Liver (tissue), 9 donors: ENCODE data around the gene IGSF1. TPM values are rescaled to one million over a fixed set of nuclear protein-coding genes. Genes with fewer than 3 reads are reported as not detected.

ENCODE experiments used
- DNase-seq: peaks from one replicate; pipeline ENCODE4 v3.0.0-alpha.2; 2017; ENCODE audit warnings: low spot score
- H3K27ac ChIP-seq, 2 donors: one replicate each; pipeline ENCODE4 v1.7.0; 2013; ENCODE audit warnings: inconsistent platforms in 2 of 2, low read length in 2 of 2, control low read depth in 1 of 2, low read depth in 1 of 2, mild to moderate bottlenecking in 1 of 2
- H3K27me3 ChIP-seq, 4 donors: one replicate each; pipeline versions ENCODE4 v1.6.1 to v1.7.0; 2013; ENCODE audit warnings: low read length in 3 of 4, inconsistent platforms in 1 of 4, mild to moderate bottlenecking in 1 of 4, moderate library complexity in 1 of 4; ENCODE audit not compliant: control insufficient read depth in 4 of 4, insufficient read depth in 4 of 4
- H3K36me3 ChIP-seq, 4 donors: one replicate each; pipeline versions ENCODE4 v1.6.1 to v1.7.0; 2013; ENCODE audit warnings: low read length in 3 of 4, mild to moderate bottlenecking in 3 of 4, low read depth in 1 of 4, moderate library complexity in 1 of 4; ENCODE audit not compliant: control insufficient read depth in 4 of 4, insufficient read depth in 3 of 4
- H3K4me1 ChIP-seq, 4 donors: one replicate each; pipeline versions ENCODE4 v1.6.1 to v1.7.0; 2013; ENCODE audit warnings: low read length in 3 of 4, mild to moderate bottlenecking in 3 of 4, moderate library complexity in 1 of 4; ENCODE audit not compliant: control insufficient read depth in 4 of 4, insufficient read depth in 4 of 4
- H3K4me3 ChIP-seq, 3 donors: one replicate each; pipeline versions ENCODE4 v1.6.1 to v1.7.0; 2013; ENCODE audit warnings: low read length in 3 of 3, control low read depth in 1 of 3, low read depth in 1 of 3, mild to moderate bottlenecking in 1 of 3
- H3K9ac ChIP-seq, 2 donors: one replicate each; pipeline ENCODE4 v1.7.0; 2013; ENCODE audit warnings: low read length in 2 of 2, mild to moderate bottlenecking in 2 of 2, moderate library complexity in 2 of 2, control low read depth in 1 of 2, low read depth in 1 of 2
- H3K9me3 ChIP-seq, 4 donors: one replicate each; pipeline versions ENCODE4 v1.6.1 to v1.7.0; 2013; ENCODE audit warnings: low read length in 3 of 4; ENCODE audit not compliant: control insufficient read depth in 4 of 4
- EGR1 ChIP-seq, 2 donors: IDR thresholded peaks; 2 replicates each; pipeline ENCODE4 v1.6.1; 2016 to 2018; ENCODE audit warnings: antibody characterized with exemption in 2 of 2, low read depth in 2 of 2
- FOXA1 ChIP-seq: IDR thresholded peaks from 2 replicates; pipeline ENCODE4 v1.6.1; 2016; ENCODE audit warnings: antibody characterized with exemption
- GABPA ChIP-seq, 2 donors: IDR thresholded peaks in 1 of 2; conservative IDR thresholded peaks in 1 of 2; 2 replicates each; pipeline ENCODE4 v1.6.1; 2016; ENCODE audit warnings: antibody characterized with exemption in 2 of 2, mild to moderate bottlenecking in 1 of 2, moderate library complexity in 1 of 2
- HNF4A ChIP-seq, 2 donors: conservative IDR thresholded peaks; 2 replicates each; pipeline ENCODE4 v1.6.1; 2016; ENCODE audit warnings: antibody characterized with exemption in 2 of 2, mild to moderate bottlenecking in 2 of 2
- HNF4G ChIP-seq: IDR thresholded peaks from 2 replicates; pipeline ENCODE4 v1.6.1; 2016; ENCODE audit warnings: antibody characterized with exemption
- JUND ChIP-seq, 2 donors: IDR thresholded peaks; 2 replicates each; pipeline ENCODE4 v1.6.1; 2016; ENCODE audit warnings: antibody characterized with exemption in 2 of 2
- NR2F2 ChIP-seq: IDR thresholded peaks from 2 replicates; pipeline ENCODE4 v1.6.1; 2016; ENCODE audit warnings: antibody characterized with exemption
- RAD21 ChIP-seq, 2 donors: IDR thresholded peaks; 2 replicates each; pipeline ENCODE4 v1.6.1; 2016; ENCODE audit warnings: antibody characterized with exemption in 2 of 2, mild to moderate bottlenecking in 2 of 2
- RXRA ChIP-seq, 2 donors: IDR thresholded peaks; 2 replicates each; pipeline ENCODE4 v1.6.1; 2017 to 2018; ENCODE audit warnings: antibody characterized with exemption in 2 of 2, mild to moderate bottlenecking in 1 of 2
- SP1 ChIP-seq: IDR thresholded peaks from 2 replicates; pipeline ENCODE4 v1.6.1; 2018; ENCODE audit warnings: antibody characterized with exemption, mild to moderate bottlenecking
- TAF1 ChIP-seq: conservative IDR thresholded peaks from 2 replicates; pipeline ENCODE4 v1.6.1; 2016; ENCODE audit warnings: antibody characterized with exemption, mild to moderate bottlenecking
- WGBS: extraction: QIAGEN DNeasy Blood & Tissue Kit; methylation state at CpG from one replicate; pipeline ENCODE4 v1.1.7; 2013; 5-methylcytosine and 5-hydroxymethylcytosine counted together
- polyA plus RNA-seq, 2 donors: library from polyadenylated mRNA; stranded (reverse) in 1 of 2; unstranded in 1 of 2; fragments of 200-250 nt in 1 of 2; fragments of >200 nt in 1 of 2; fragmentation: Nextera tagmentation in 1 of 2; extraction: Ambion mirVana in 1 of 2; gene quantifications; one replicate each; pipeline versions ENCODE4 v1.2.1 to v1.2.3, GENCODE V29; 2013 to 2015
- total RNA-seq, 2 donors: library from RNA; depleted of rRNA; stranded (reverse); fragments of >200 nt; gene quantifications; one replicate each; pipeline ENCODE4 v1.2.3, GENCODE V29; 2014
- TF ChIP-seq, protein P1 (sequence below): IDR thresholded peaks from 2 replicates; pipeline ENCODE4 v1.6.1; 2016; ENCODE audit warnings: antibody characterized with exemption, mild to moderate bottlenecking
- TF ChIP-seq, protein P2 (sequence below): IDR thresholded peaks from 2 replicates; pipeline ENCODE4 v1.6.1; 2016; ENCODE audit warnings: antibody characterized with exemption
- TF ChIP-seq, protein P3 (sequence below): IDR thresholded peaks from 2 replicates; pipeline ENCODE4 v1.6.1; 2016; ENCODE audit warnings: antibody characterized with exemption
- TF ChIP-seq, protein P4 (sequence below): IDR thresholded peaks from 2 replicates; pipeline ENCODE4 v1.6.1; 2016; ENCODE audit warnings: antibody characterized with exemption
- TF ChIP-seq, protein P5 (sequence below): fragments of 150-350 bp; IDR thresholded peaks from 2 replicates; pipeline ENCODE4 v1.5.1; 2017; ENCODE audit warnings: improper control_type of control experiment, low read depth, low read length; ENCODE audit not compliant: missing input control
- donor health status: healthy.
- donor health status: healthy.
- donor health status: healthy.
- donor health status: healthy.
- donor health status: healthy.

IGSF1 gene
- total and polyA plus RNA-seq, 4 donors = 0.15 to 50.7 (median 0.19) TPM

DNA sequence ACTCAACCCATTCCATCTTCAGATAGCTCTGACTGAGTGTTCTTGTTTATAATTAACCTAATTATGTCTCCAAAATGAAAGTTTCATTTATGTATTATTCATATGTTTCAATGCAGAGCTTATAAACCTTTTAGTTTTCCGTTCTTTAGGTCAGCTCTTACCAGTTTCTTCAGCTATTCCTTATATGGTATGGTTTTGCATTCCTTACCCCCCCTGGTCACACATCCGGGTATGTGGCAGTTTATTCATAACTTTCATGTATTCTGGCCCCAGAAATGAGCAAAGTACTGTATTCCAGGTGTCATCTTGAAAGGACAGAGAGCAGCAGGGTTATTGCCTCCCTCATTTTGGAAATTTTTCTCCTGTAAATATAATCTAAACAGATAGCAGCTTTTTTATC lies 16.8 kb upstream of the IGSF1 start:
- Histone ChIP-seq H3K27me3 (no peaks in the 10 kb centered on the region), H3K9ac (no peak overlapping the region), H3K9me3 (no peaks in the 10 kb centered on the region), H3K36me3 (no peaks in the 10 kb centered on the region), H3K27ac (no peak overlapping the region), H3K4me1 (no peaks in the 10 kb centered on the region), H3K4me3 (no peak overlapping the region)
- no peak for DNase-seq
- TF ChIP-seq, protein P1, sequence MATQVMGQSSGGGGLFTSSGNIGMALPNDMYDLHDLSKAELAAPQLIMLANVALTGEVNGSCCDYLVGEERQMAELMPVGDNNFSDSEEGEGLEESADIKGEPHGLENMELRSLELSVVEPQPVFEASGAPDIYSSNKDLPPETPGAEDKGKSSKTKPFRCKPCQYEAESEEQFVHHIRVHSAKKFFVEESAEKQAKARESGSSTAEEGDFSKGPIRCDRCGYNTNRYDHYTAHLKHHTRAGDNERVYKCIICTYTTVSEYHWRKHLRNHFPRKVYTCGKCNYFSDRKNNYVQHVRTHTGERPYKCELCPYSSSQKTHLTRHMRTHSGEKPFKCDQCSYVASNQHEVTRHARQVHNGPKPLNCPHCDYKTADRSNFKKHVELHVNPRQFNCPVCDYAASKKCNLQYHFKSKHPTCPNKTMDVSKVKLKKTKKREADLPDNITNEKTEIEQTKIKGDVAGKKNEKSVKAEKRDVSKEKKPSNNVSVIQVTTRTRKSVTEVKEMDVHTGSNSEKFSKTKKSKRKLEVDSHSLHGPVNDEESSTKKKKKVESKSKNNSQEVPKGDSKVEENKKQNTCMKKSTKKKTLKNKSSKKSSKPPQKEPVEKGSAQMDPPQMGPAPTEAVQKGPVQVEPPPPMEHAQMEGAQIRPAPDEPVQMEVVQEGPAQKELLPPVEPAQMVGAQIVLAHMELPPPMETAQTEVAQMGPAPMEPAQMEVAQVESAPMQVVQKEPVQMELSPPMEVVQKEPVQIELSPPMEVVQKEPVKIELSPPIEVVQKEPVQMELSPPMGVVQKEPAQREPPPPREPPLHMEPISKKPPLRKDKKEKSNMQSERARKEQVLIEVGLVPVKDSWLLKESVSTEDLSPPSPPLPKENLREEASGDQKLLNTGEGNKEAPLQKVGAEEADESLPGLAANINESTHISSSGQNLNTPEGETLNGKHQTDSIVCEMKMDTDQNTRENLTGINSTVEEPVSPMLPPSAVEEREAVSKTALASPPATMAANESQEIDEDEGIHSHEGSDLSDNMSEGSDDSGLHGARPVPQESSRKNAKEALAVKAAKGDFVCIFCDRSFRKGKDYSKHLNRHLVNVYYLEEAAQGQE = no peak
- TF ChIP-seq HNF4A (conservative IDR thresholded peaks at IDR 0.05) (no peak), EGR1 (IDR thresholded peaks at IDR 0.05; ENCODE audit: low read depth in 2 of 2) (no peak), SP1 (no peak), JUND (IDR thresholded peaks at IDR 0.05) (no peak), HNF4G (no peak), GABPA (IDR thresholded peaks at IDR 0.05 in 1 of 2, conservative IDR thresholded peaks at IDR 0.05 in 1 of 2) (no peak), NR2F2 (no peak), TAF1 (no peak)
- TF ChIP-seq, protein P2, sequence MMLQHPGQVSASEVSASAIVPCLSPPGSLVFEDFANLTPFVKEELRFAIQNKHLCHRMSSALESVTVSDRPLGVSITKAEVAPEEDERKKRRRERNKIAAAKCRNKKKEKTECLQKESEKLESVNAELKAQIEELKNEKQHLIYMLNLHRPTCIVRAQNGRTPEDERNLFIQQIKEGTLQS = no peak
- 62% methylated on average over 2 of the region's 2 CpGs for WGBS

DNA sequence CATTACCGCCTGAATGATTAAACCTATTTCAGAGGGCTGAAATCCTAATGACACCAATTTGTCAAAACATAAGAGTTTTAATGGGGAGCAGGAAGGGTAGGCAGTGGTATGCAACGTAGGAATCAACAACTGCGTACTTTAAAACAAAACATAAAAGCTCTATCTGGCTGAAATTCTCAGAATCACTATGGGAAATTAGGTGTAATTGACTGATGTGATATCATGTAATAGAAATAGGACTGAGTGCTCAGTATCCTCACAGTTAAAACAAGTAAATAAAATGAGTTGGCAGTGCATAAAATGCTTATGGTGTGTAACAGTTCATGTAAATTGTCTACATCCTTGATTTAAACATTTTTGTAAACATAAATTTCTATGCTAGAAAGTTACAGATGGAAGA lies 13.6 kb upstream of the IGSF1 start:
- Histone ChIP-seq H3K36me3 (no peaks in the 10 kb centered on the region), H3K4me1 (no peaks in the 10 kb centered on the region), H3K4me3 (no peak overlapping the region), H3K27ac (no peak overlapping the region), H3K27me3 (no peaks in the 10 kb centered on the region), H3K9ac (no peak overlapping the region), H3K9me3 (no peaks in the 10 kb centered on the region)
- WGBS = 90% methylated on average over 3 of the region's 3 CpGs
- TF ChIP-seq RXRA (IDR thresholded peaks at IDR 0.05) = no peak
- no peak for TF ChIP-seq JUND (IDR thresholded peaks at IDR 0.05)
- TF ChIP-seq, protein P1 = no peak
- no peak for TF ChIP-seq HNF4A (conservative IDR thresholded peaks at IDR 0.05)
- TF ChIP-seq RAD21 (IDR thresholded peaks at IDR 0.05) = no peak
- TF ChIP-seq, protein P3, sequence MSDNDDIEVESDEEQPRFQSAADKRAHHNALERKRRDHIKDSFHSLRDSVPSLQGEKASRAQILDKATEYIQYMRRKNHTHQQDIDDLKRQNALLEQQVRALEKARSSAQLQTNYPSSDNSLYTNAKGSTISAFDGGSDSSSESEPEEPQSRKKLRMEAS = no peak
- TF ChIP-seq, protein P4, sequence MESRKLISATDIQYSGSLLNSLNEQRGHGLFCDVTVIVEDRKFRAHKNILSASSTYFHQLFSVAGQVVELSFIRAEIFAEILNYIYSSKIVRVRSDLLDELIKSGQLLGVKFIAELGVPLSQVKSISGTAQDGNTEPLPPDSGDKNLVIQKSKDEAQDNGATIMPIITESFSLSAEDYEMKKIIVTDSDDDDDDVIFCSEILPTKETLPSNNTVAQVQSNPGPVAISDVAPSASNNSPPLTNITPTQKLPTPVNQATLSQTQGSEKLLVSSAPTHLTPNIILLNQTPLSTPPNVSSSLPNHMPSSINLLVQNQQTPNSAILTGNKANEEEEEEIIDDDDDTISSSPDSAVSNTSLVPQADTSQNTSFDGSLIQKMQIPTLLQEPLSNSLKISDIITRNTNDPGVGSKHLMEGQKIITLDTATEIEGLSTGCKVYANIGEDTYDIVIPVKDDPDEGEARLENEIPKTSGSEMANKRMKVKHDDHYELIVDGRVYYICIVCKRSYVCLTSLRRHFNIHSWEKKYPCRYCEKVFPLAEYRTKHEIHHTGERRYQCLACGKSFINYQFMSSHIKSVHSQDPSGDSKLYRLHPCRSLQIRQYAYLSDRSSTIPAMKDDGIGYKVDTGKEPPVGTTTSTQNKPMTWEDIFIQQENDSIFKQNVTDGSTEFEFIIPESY = no peak
- TF ChIP-seq SP1 = no peak
- no peak for TF ChIP-seq FOXA1
- TF ChIP-seq TAF1 = no peak
- no peak for TF ChIP-seq GABPA (IDR thresholded peaks at IDR 0.05 in 1 of 2, conservative IDR thresholded peaks at IDR 0.05 in 1 of 2)
- TF ChIP-seq, protein P5, sequence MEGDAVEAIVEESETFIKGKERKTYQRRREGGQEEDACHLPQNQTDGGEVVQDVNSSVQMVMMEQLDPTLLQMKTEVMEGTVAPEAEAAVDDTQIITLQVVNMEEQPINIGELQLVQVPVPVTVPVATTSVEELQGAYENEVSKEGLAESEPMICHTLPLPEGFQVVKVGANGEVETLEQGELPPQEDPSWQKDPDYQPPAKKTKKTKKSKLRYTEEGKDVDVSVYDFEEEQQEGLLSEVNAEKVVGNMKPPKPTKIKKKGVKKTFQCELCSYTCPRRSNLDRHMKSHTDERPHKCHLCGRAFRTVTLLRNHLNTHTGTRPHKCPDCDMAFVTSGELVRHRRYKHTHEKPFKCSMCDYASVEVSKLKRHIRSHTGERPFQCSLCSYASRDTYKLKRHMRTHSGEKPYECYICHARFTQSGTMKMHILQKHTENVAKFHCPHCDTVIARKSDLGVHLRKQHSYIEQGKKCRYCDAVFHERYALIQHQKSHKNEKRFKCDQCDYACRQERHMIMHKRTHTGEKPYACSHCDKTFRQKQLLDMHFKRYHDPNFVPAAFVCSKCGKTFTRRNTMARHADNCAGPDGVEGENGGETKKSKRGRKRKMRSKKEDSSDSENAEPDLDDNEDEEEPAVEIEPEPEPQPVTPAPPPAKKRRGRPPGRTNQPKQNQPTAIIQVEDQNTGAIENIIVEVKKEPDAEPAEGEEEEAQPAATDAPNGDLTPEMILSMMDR = no peak
- no peak for TF ChIP-seq EGR1 (IDR thresholded peaks at IDR 0.05; ENCODE audit: low read depth in 2 of 2)
- TF ChIP-seq, protein P2 = no peak
- no peak for DNase-seq
